Non-pigmented ciliary epithelial cell (primary cell): ENCODE data around the gene SYPL1.

Experiments used
- DNase-seq: peaks from one replicate; pipeline ENCODE4 v3.0.0-alpha.2; 2010; ENCODE audit warnings: low read depth

SYPL1 gene

DNA sequence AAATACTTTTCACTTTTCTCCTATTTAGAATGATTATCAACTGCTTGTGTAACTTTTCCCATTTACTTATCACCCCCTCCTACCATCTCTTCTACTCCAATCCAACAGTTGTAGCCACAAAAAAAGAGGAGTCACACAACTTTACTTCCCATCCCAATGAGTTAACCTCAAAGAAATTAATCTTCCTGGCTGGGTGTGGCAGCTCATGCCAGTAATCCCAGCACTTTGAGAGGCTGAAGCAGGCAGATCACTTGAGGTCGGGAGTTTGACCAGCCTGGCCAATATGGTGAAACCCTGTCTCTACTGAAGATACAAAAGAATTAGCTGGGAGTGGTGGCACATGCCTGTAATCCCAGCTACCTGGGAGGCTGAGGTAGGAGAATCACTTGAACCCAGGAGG, 19.9 kb downstream of the SYPL1 start:
- DNase-seq = no peak

DNA sequence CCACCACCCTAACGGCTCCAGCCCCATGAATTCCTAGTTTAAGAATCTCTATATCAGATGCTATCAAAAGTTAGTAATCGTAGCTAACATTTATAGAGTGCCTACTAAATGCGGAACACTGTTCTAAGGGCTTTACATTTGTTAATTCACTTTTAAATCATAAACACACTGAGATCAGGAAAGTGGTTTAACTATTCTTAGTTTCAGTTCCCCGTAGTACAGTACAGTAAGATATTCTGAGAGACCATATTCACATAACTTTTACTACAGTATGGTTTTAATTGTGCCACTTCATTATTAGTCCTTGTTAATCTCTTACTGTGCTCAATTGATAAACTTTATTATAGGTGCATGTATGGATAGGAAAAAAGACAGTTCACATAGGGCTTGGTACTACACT, 22.5 kb downstream of the SYPL1 start:
- no peak for DNase-seq

DNA sequence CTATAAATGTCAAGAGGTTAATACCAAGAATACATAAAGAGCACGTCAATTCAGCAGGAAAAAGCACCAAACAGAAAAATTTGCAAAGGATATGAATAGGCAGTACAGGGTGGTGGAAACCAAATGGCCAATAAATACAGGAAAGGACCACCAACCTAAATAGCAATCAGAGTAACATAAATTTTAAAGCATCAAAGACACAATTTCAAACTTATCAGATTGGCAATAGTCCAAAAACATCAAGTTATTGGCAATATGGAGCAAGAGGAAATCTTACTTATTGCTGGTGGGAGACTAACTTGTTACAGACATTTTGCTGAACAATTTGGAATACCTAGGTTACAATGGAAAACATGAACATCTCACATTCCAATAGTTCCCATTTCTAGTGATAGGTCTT, 24.1 kb downstream of the SYPL1 start:
- no peak for DNase-seq

DNA sequence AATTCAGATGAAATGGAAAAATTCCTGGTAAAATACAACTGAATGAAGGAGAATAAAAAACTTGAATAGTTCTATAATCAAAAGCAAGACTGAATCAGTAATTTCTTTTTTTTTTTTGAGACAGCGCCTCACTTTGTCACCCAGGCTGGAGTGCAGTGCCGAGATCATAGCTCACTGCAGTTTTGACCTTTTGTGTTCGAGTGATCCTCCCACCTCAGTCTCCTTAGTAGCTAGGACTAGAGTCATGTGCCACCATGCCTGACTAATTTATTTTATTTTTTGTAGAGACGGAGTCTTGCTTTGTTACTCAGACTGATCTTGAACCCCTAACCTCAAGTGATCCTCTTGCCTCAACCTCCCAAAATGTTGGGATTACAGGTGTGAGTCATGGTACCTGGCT, 26.1 kb downstream of the SYPL1 start:
- DNase-seq = no peak

DNA sequence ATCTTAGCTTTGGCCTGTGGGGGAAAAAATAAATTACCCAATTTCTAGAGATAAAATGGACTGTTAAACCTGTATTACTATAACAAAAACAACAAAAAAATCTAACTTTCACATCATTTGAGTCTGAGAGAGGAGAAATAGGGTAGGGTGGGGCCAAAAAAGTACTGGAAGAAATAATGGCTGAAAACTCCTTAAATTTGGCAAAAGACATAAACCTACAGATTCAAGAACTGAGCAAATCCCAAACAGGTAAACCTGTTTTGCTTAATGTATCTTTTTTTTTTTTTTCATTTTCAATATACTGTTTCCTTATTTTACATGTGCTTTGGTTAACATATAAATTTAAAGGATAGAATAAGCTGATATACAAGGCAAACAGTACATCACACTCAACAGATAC, 27.1 kb downstream of the SYPL1 start:
- DNase-seq = no peak

DNA sequence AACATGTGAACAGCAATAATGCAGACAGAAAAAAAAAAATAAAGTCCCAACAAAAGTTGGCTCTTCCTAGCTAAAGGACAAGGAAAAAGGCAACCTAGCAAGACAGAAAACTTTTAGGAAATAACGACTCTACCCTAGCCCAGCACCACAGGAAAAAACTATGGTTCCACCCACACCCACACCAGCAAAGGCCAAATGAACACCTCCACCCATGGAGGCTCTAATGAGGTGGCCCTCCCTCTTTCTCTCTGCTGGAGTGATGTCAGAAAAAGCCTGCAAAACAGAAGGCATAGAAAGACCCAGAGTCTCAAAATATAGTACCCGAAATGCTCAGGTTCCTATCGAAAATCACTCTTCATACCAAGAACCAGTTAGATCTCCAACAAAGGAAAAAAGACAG, 28.4 kb downstream of the SYPL1 start:
- DNase-seq = no peak

DNA sequence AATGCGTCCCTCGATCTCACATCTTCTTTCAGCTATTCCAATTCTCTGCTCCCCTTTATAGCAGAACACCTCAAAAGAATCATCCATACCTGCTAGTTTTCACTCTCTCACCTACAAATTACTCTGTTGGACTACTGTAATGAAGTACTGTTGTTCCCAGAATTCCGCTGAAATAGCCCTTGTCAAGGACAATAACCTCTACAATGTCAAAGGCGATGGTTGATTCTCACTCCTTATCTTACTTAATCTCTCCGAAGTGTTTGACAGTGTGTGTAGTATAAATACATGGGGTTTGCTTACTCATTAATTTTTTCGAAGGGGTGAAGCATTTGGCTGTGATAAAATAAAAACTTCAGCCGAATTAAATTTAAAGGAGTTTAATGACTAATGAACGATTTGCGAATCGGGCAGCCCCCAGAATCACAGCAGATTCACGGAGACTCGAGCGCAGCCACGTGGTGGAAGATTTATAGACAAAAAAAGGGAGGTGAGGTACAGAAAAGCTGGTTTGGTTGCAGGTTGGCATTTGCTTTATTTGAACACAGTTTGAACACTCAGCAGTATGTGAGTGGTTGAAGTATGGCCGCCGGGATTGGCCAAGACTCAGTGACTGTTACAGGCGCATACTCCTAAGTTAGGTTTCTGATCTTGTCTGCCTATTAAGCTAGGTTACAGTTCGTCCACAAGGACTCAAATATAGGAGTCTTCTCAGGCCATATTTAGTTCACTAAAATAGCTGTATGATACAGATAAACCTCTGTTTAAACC, 29.8 kb downstream of the SYPL1 start:
- DNase-seq = no peak

DNA sequence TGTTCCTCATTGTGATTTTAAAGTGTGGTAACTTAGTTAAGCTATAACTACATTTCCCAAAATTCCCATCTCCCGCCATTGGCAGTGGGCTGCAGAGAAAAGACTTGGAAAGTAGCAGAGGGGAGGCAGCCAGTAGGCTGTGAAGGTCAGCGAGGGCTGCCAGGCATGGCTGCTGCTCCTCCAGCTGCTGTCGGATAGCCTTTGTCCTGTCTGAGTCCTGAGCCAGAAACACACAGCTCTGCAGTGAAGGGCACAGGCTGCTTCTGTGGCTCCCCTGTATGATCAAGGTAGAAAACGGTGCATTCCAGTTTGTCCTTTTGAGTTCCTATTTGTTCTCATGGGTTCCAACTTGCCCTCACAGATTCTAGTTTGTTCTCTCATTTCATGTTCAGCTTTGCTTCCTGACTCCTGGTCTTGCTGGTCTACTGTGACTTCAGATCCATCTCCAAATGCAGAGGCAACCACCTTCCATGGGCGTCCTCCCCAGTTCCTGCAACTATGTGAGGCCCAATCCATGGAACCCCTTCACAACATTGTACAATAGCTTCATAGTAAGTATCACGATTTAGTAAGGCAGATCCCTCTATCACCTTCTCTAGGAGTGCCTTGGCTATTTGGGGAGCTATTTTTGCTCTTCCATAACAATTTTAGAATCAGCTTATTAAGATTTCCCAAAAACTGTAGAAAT, 31.7 kb downstream of the SYPL1 start:
- no peak for DNase-seq

DNA sequence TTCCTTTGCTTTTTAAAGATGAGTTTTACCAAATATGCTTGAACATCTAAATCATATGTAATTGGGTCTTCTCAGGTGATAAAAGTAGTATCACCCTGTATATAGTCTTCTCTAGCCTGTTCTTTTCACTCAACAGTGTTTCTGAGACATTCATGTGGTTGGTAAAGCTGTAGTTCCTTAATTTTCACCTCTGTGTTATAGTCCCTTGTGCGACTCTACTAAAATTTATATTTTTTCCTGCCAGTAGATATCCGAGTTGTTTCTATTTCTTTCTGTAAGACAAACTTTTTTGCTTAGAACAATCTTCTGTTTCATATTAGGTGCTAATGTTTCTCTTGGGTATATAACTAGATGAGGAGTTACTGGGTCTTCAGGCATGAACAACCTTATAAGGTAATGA, 35.6 kb downstream of the SYPL1 start:
- DNase-seq = no peak

DNA sequence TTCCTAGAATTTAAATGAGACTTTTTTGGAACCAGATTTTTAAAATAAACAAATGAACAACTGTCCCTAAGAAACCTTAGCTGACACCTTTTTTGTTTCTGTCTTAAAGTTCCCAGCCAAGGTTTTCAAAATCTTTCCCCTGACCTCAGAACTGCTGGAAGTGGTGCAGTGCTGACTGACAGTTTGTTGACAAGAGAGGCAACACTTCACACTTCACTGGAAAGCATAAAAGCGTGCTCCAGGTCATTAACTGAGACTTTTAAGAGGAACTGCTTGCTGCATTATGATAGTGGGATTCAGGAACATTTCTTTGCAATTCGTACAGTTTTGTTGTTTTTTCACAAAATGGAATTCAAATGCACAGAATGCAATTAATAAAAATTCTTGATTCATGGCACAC, 36.2 kb downstream of the SYPL1 start:
- DNase-seq = no peak

DNA sequence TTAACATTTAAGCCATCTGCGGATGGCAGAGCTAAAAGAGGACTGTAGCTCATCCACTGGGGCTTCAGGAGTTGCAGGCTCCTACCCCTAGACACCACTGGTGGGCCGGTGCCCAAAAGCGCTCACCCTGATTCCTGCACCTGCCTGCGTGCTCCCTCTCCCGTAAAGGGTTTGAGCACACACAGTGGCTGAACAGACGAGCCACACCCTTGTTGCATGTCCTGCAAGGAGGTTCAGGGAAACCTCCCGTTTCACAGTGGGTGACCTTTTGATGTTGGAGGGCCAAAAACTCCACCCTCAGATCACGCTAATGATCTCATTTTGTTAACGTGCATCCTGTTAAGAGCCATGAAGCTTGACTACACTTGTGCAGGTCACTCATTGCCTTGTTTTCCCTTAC, 37.9 kb downstream of the SYPL1 start:
- DNase-seq = no peak

DNA sequence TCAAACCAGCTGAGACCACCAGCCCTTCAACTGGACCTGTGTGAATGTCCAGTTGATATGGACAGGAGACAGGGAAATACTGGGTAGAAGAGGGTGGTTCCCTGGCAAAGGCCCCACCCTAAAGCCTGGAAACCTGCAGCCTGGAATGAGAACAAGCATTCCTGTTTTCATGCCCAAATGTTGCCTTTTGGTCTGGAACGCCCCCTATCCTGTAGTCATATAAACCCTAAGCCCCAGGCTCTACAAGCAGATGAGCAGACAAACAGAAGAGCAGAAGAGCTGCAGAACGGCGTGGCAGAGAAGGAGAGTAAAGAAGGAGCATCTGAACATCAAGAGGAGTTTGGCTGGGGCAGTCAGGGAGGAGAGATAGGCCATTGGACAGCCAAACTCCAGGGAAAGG, 38.4 kb downstream of the SYPL1 start:
- no peak for DNase-seq

DNA sequence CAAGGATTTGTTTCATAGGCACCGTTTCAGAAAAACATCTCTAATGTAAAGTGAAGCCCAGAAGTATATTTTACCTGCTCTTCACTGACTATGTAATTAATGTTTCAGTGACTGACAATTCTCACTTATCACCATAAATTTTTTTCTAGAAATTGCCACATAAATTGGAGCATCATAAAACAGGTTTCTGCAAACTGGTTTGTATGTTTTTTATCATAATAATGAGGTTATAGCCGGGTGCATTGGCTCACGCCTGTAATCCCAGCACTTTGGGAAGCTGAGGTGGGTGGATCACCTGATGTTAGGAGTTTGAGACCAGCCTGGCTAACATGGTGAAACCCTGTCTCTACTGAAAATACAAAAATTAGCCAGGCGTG, 39.4 kb downstream of the SYPL1 start:
- no peak for DNase-seq

DNA sequence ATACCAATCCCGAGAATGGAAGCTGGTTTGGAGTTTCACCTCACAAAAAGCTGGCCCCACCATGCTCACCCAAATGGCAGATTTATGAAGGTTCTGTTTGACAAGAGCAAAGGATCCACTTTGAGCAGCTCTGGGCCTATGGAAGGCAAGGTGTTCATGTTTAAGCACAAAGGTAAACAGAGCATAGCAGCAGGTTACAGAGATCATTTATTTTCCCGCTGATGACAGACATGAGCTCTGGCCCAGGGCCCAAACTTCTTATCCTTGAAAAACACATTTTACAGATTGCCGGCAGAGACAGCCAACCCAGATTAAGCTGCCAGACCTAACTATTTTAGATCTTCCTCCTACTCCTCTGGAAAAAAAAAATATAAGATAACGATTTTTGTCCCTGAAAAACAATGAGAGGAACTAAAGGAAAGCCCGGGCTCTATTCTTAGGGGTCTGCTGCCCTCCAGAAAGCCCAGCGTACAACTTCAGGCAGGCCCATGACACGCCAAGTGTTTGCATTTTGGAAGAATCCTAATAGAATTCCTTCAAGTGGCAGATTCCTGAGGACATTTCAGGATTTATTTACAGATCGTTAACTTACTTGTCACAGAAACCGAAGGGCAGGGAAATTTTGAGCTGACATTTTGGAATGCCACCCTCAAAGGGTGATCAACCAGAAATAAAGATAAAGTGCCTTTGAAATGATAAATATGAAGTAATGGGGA, 40.0 kb downstream of the SYPL1 start:
- DNase-seq = no peak

DNA sequence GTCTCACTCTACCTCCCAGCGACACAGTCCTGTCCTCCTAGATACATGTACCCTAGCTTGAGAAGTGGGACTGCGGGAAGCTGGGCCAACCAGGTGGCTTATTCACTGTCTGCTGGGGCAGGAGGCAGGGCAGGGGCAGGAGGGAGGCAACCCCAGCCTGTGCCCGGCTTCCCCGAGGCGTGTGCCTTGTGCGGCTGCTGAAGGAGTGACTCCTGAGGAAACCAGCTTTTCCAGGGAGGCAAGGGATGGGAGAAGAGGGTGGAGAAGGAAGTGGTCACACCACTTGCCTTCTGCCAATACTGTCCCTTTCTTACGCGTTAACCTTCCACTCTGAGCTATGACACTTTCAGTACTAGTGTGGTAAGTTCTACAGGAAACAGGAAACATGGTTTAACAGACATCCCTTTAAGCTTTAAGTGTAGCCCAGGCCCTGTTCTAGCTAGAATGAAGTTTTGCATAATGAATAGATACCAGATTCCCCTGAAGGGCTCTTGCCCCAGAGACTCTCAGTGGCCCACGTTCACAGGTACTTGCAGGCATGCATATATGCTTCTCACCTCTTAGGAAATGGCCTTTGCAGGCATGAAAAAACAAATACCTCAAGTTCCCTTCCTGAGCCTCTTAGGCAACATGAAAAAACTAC, 40.6 kb downstream of the SYPL1 start:
- DNase-seq = no peak

DNA sequence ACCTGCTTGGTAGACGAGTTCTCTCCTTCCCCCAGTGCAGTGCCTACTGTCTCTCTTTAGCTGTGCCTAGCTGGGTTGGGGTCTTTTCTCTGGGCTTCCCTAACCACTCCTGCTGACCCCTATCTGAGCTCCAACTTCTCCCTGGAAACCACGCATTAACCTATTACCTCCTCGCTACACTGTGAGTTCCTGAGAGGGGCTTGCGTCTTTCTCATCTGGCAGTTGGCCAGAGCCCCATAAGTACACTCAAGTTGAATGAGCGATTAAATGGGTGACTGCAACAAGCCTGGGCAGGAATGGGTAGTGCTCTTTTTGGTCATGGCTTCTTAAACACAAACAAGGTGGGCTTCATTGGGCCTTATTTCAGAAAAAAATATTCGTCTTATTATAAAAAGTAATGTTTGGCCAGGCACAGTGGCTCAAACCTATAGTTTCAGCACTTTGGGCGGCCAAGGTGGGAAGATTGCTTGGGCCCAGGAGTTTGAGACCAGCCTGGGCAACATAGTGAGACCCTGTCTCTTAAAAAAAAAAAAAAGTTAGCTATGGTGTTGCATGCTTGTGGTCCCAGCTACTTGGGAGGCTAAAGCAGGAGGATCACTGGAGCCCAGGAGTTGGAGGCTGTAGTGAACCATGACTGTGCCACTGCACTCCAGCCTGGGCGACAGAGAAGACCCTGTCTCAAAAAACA, 41.4 kb downstream of the SYPL1 start:
- no peak for DNase-seq

DNA sequence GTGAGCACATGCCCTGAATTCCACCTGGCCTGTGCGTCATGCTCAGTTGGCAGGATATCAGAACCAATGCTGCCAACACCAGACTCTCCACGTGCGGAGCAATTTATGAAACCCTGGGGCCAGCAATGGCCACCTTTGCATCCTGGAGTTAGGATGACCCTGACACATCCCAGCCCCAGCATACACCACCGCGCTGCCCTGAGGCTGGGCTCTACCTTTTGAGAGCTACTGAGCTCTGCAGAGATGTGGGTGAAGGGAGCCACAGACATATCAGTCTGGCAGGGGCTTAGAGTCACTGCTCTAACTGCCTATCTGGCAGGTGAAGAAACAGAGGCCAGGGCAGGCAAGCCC, 41.9 kb downstream of the SYPL1 start:
- DNase-seq = no peak

DNA sequence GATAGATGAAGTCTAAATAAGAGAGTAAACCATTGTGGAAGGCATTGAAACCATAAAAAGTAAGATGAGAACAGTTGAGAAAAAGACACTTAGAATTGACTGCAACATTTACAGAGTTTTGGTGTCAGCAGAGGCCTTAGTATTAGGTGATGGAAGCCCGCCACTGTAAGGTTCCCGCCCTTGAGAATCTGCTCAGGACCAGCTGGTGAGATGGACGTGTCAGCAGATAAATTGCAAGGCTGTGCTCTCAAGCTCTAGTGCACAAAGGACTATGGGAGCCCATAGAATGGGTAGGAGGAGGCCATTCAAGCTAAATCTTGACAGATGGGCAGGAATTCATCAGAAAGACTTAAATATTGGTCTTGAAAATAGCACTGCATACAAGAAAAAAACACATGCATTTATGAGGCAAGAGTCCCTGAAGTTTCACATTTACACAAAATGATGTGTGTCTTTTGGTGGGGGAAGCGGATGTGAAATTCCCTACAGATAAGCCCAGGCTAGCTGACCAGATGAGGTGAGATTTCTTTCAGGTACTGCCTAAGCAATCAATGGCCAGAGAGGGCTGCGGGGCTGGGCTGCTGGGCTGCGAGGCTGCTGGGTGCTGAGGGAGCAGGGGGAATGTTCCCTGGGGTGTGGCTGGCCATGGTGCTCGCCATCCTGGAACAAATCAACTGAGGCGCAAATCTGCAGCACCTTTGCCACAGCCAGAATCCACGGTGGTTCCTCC, 42.5 kb downstream of the SYPL1 start:
- DNase-seq = no peak

DNA sequence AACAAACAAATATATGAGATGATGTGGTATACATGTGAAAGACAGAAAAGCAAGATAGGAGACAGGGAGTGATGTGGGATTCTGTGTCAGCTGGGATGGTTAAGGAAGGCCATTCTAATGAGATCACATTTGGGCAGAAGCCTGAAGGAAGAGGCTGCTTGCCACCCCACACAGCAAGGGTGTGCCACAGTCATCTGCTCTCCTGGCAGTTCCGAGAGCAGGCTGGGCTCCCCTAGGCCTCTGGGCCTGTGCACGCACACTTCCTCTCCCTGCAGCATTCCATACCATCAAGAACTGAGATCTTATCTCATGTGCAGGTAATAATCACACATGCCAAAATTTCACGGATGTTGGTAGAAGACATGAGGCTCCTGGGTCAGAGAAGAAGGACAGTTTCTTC, 43.1 kb downstream of the SYPL1 start:
- no peak for DNase-seq

DNA sequence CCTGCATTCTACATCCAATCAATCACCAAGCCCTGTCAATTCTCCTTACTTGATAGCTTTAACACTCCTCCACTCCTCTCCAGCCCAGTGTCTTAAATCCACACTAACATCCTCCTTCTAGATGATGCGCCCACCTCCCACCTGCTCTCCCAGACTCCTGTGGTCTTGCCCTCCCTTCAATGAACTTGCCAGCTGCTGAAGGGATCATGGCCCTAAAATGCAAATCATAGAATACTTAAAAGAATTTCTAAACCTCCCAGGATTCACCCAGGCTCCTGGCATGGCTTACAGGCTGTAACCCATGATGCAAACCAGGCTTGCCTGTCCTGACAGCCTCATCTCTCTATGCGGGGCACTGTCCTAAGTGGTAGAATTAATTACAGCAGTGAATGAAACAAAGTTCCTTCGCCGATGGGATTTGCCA, 43.6 kb downstream of the SYPL1 start:
- no peak for DNase-seq

DNA sequence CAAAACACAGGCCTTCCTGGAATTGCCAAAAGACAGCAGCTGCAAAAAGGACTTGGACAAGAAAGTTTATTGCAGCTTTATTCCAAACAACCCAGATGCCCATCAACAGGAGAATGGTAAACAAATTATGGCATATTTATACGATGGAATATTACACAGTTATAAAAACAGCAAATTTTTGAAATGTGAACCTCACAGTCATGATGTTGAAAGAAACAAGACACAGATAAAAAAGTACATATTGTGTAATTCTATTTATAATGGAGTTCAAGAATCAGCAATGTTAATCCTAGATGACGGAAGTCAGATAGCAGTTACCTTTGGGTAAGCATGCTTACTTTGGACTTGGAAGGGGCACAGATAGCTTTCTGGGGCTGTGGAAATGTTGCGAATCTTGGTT, 44.4 kb downstream of the SYPL1 start:
- DNase-seq = no peak
